Measurements from ENCODE around the gene GARIN5A.

GRCh38 chr19:50449236-50449899, 27.3 kb downstream of the GARIN5A start:
- TF ChIP-seq CTCF (IDR thresholded peaks at IDR 0.05) (no peak), POLR2A (IDR thresholded peaks at IDR 0.05) (no peak), POLR2AphosphoS5 (IDR thresholded peaks at IDR 0.05) (no peak), EP300 (IDR thresholded peaks at IDR 0.05; ENCODE audit: low read depth) (no peak)
